Keratinocyte (primary cell): ENCODE results near the gene TFR2.

Experiments
- CTCF ChIP-seq, 3 experiments: IDR thresholded peaks in 1 of 3; conservative IDR thresholded peaks in 1 of 3; optimal IDR thresholded peaks in 1 of 3; 2 replicates in 2 of 3; 3 replicates in 1 of 3; pipeline versions ENCODE3 to v1.5.1; 2011; ENCODE audit warnings: low read length in 3 of 3, mild to moderate bottlenecking in 3 of 3, moderate library complexity in 2 of 3, control low read depth in 1 of 3, inconsistent platforms in 1 of 3; ENCODE audit not compliant: insufficient read depth in 2 of 3; ENCODE audit errors: extremely low read depth in 1 of 3
- EZH2 ChIP-seq: IDR thresholded peaks from one replicate; pipeline ENCODE4 v1.6.1; 2012; ENCODE audit warnings: inconsistent platforms, mild to moderate bottlenecking, low read length, moderate library complexity

- TF ChIP-seq CTCF (optimal IDR thresholded peaks at IDR 0.05 in 1 of 3, IDR thresholded peaks at IDR 0.05 in 1 of 3, conservative IDR thresholded peaks at IDR 0.05 in 1 of 3; ENCODE audit: extremely low read depth in 1 of 3, insufficient read depth in 2 of 3, low read length in 3 of 3) (no peak), EZH2 (no peak)
Measured at GRCh38 chr7:100576384-100576993, 64.9 kb downstream of the TFR2 start.
